GM12878 (cell line): ENCODE results near the gene PCDH1. TPM values are rescaled to one million over a fixed set of nuclear protein-coding genes. Genes with fewer than 3 reads are reported as not detected.

Experiments
- ATAC-seq: fragments of 200-7000 bp; cut with Tn5 transposase; 3 replicates; pipeline ENCODE4 v1.9.1; 2020; ENCODE audit warnings: mild to moderate bottlenecking, moderate library complexity
- BruUV-seq: library from RNA; stranded (reverse); fragments of 400-500 nt; replicated peaks from 2 replicates; lab custom pipeline; 2021; lab: Mats Ljungman, UMichigan
- CTCF ChIA-PET: fragments of 300-600 bp; sonication (Branson Sonifier 250); formaldehyde crosslinking; extraction: SDS; loops from one replicate; lab custom pipeline; 2021; ENCODE audit warnings: inconsistent platforms; lab: Yijun Ruan, JAX
- POLR2A ChIA-PET: fragments of 350-600 bp; formaldehyde crosslinking; extraction: SDS; loops from one replicate; lab custom pipeline; 2021; ENCODE audit warnings: inconsistent platforms; lab: Charles Lee
- RAD21 ChIA-PET: fragments of 300-600 bp; sonication (Branson Sonifier 250); formaldehyde crosslinking; loops from one replicate; lab custom pipeline; 2023; ENCODE audit warnings: antibody characterized with exemption; ENCODE audit not compliant: unreplicated experiment; lab: Charles Lee
- SMC1A ChIA-PET: fragments of 300-600 bp; sonication (Branson Sonifier 250); formaldehyde crosslinking; loops from one replicate; lab custom pipeline; 2023; ENCODE audit not compliant: unreplicated experiment, uncharacterized antibody; lab: Charles Lee
- DNase-seq: peaks from one replicate; pipeline ENCODE4 v3.0.0-alpha.2; 2011; ENCODE audit warnings: low read depth, low spot score
- FAIRE-seq: peaks from 3 replicates; lab custom pipeline; 2011; peaks lifted over from hg19 to GRCh38; lab: Jason Lieb, UNC
- H2AFZ ChIP-seq: 2 replicates; pipeline ENCODE4 v1.6.0; 2011; ENCODE audit warnings: low read depth, low read length, control low read depth; ENCODE audit not compliant: control insufficient read depth
- H3K27ac ChIP-seq: 2 replicates; pipeline ENCODE4 v1.5.1; 2011; ENCODE audit warnings: control low read depth; ENCODE audit not compliant: control insufficient read depth, insufficient read depth
- H3K27me3 ChIP-seq, 2 experiments: replicated peaks in 1 of 2; 2 replicates each; pipeline versions ENCODE4 v1.6.0 to v1.6.1; 2011; ENCODE audit warnings: low read length in 1 of 2; ENCODE audit not compliant: control insufficient read depth in 2 of 2, insufficient read depth in 2 of 2
- H3K36me3 ChIP-seq, 2 experiments: 2 replicates each; pipeline ENCODE4 v1.5.1; 2011; ENCODE audit warnings: low read length in 1 of 2; ENCODE audit not compliant: control insufficient read depth in 2 of 2, insufficient read depth in 2 of 2
- H3K4me1 ChIP-seq: 2 replicates; pipeline ENCODE4 v1.6.1; 2011; ENCODE audit warnings: mild to moderate bottlenecking, low read length, moderate library complexity, mixed read lengths; ENCODE audit not compliant: control insufficient read depth, insufficient read depth
- H3K4me2 ChIP-seq: 2 replicates; pipeline ENCODE4 v1.6.0; 2011; ENCODE audit warnings: control low read depth; ENCODE audit not compliant: control insufficient read depth, insufficient read depth
- H3K4me3 ChIP-seq: fragments of 200-600 bp; sonication (generic); 2 replicates; pipeline ENCODE4 v1.5.1; 2016
- H3K79me2 ChIP-seq: 2 replicates; pipeline ENCODE4 v1.6.0; 2011; ENCODE audit warnings: low read length; ENCODE audit not compliant: control insufficient read depth, insufficient read depth
- H3K9ac ChIP-seq: 2 replicates; pipeline ENCODE4 v1.8.0; 2011; ENCODE audit warnings: low read length, control low read depth, mixed read lengths; ENCODE audit not compliant: control insufficient read depth, insufficient read depth
- H3K9me3 ChIP-seq: replicated peaks from 3 replicates; pipeline ENCODE4 v1.5.1; 2011; ENCODE audit warnings: mild to moderate bottlenecking, low read length; ENCODE audit not compliant: control insufficient read depth, insufficient read depth
- H4K20me1 ChIP-seq: 2 replicates; pipeline ENCODE4 v1.6.0; 2011; ENCODE audit not compliant: control insufficient read depth, insufficient read depth
- ATF7 ChIP-seq: fragments of 450-650 bp; IDR thresholded peaks from 2 replicates; pipeline ENCODE4 v1.6.1; 2016; ENCODE audit warnings: low read depth, mild to moderate bottlenecking
- BHLHE40 ChIP-seq, 2 experiments: fragments of 450-650 bp in 1 of 2; IDR thresholded peaks; 2 replicates each; pipeline ENCODE4 v1.6.1; 2011 to 2017; ENCODE audit warnings: low read depth in 2 of 2, borderline replicate concordance in 1 of 2, improper control_type of control experiment in 1 of 2, low read length in 1 of 2, mild to moderate bottlenecking in 1 of 2
- CBX5 ChIP-seq: sonication (generic); IDR thresholded peaks from 2 replicates; pipeline ENCODE4 v1.6.1; 2016; ENCODE audit warnings: low read depth, moderate library complexity, mild to moderate bottlenecking, inconsistent platforms
- CHD2 ChIP-seq: IDR thresholded peaks from 2 replicates; pipeline ENCODE4 v1.6.1; 2011; ENCODE audit warnings: low read depth, low read length, improper control_type of control experiment, borderline replicate concordance
- EZH2 ChIP-seq: IDR thresholded peaks from 2 replicates; pipeline ENCODE4 v1.6.1; 2012; ENCODE audit warnings: low read depth, mild to moderate bottlenecking, control low read depth, inconsistent platforms, low read length, borderline replicate concordance; ENCODE audit not compliant: control insufficient read depth
- FOXM1 ChIP-seq: IDR thresholded peaks from 2 replicates; pipeline ENCODE4 v1.6.1; 2012; ENCODE audit warnings: low read depth, mild to moderate bottlenecking, inconsistent platforms, low read length, moderate library complexity
- HDAC2 ChIP-seq: fragments of 200-600 bp; sonication (generic); IDR thresholded peaks from 2 replicates; pipeline ENCODE4 v1.6.1; 2017
- IRF4 ChIP-seq: IDR thresholded peaks from 2 replicates; pipeline ENCODE4 v1.6.1; 2011; ENCODE audit warnings: low read depth, low read length
- MXI1 ChIP-seq: fragments of 150-350 bp; IDR thresholded peaks from 2 replicates; pipeline ENCODE4 v1.6.1; 2011; ENCODE audit warnings: low read depth, mild to moderate bottlenecking, inconsistent platforms, low read length, improper control_type of control experiment
- NKRF ChIP-seq: fragments of 450-650 bp; conservative IDR thresholded peaks from 2 replicates; pipeline ENCODE4 v1.6.1; 2017; ENCODE audit warnings: mild to moderate bottlenecking, moderate library complexity
- NRF1 ChIP-seq: conservative IDR thresholded peaks from 2 replicates; pipeline ENCODE4 v1.6.1; 2011; ENCODE audit warnings: mild to moderate bottlenecking, low read depth, low read length, improper control_type of control experiment
- RBBP5 ChIP-seq: fragments of 200-600 bp; sonication (generic); conservative IDR thresholded peaks from 2 replicates; pipeline ENCODE4 v1.6.1; 2016
- SMARCA5 ChIP-seq: fragments of 450-650 bp; IDR thresholded peaks from 2 replicates; pipeline ENCODE4 v1.6.1; 2017; ENCODE audit warnings: mild to moderate bottlenecking
- TCF7 ChIP-seq: IDR thresholded peaks from 2 replicates; pipeline ENCODE4 v1.6.1; 2014; ENCODE audit warnings: antibody characterized with exemption, borderline replicate concordance
- WGBS: methylation state at CpG from one replicate; pipeline ENCODE4 v1.1.6; 2016; ENCODE audit warnings: low lambda C conversion rate; ENCODE audit not compliant: insufficient replicate concordance, insufficient coverage; ENCODE audit errors: missing lambda C conversion rate; 5-methylcytosine and 5-hydroxymethylcytosine counted together
- in situ Hi-C: fragments of 300-500 bp; cut with MboI; formaldehyde crosslinking; loops from 9 replicates; pipeline ENCODE4 v1.14.3; 2018; ENCODE audit warnings: mixed read lengths
- intact Hi-C: fragments of 100-400 bp; cut with micrococcal nuclease; formaldehyde crosslinking; loops from one replicate; pipeline ENCODE4 v1.14.2; 2022; ENCODE audit not compliant: unreplicated experiment
- polyA plus RNA-seq, 11 experiments: library from polyadenylated mRNA; depleted of rRNA in 4 of 11; unstranded in 6 of 11; stranded (reverse) in 5 of 11; fragments of >200 nt; fragmentation: Nextera tagmentation in 4 of 11; fragmentation: Illumina TruSeq in 1 of 11; extraction: Ambion mirVana in 4 of 11; extraction: Trizol in 1 of 11; gene quantifications; 1 replicate in 1 of 11; 2 replicates in 10 of 11; pipeline versions ENCODE4 v1.2.1 to v1.2.3, GENCODE V29; 2011 to 2016; ENCODE audit warnings: inconsistent platforms in 2 of 11, missing spikeins in 2 of 11, low read depth in 1 of 11
- total RNA-seq, 4 experiments: library from RNA; depleted of rRNA in 3 of 4; stranded (reverse); fragments of >200 nt in 3 of 4; fragmentation: Illumina TruSeq in 1 of 4; extraction: Trizol in 1 of 4; gene quantifications; 2 replicates each; pipeline versions ENCODE4 v1.2.1 to v1.2.3, GENCODE V29; 2013 to 2021

PCDH1 gene
- total and polyA plus RNA-seq, 10 of the 15 experiments (the other 5 are each of a cell fraction or from before 2014, with no cell fraction given), result 0.07 to 0.36 (median 0.16) TPM; not detected in 7

GRCh38 chr5:141920771-141921170, 42.6 kb upstream of the PCDH1 start (continued):
- TF ChIP-seq IRF4 (no peak), BHLHE40 (IDR thresholded peaks at IDR 0.05; ENCODE audit: borderline replicate concordance in 1 of 2, low read depth in 2 of 2, low read length in 1 of 2) (no peak), CBX5 (no peak), NRF1 (no peak), ATF7 (no peak), HDAC2 (no peak)

GRCh38 chr5:141919218-141920119, 41.3 kb upstream of the PCDH1 start:
- ATAC-seq, result no peak
- no peaks in the 10 kb centered on the region for H3K27me3 ChIP-seq
- no peak overlapping the region for H3K27ac ChIP-seq
- no peaks in the 10 kb centered on the region for H3K9me3 ChIP-seq
- ChIA-PET RAD21 (no interaction called here), SMC1A (interaction anchor here (0.8 kb wide), 1 partner anchor 105 kb away, joined by 3 read pairs; no protein-coding TSS in a partner anchor), POLR2A (no interaction called here), CTCF (interaction anchor here (1.3 to 3.8 kb wide), 3 partner anchors 29 to 228 kb away, joined by 4 to 16 read pairs (median 5); no protein-coding TSS in a partner anchor)
- no peak overlapping the region for H3K4me2 ChIP-seq
- H2AFZ ChIP-seq, result no peak overlapping the region
- DNase-seq, result no peak
- in situ Hi-C loops, result no loop called here
- H3K4me1 ChIP-seq, result peaks cover 17% of the 10 kb centered on the region
- peaks cover 11% of the 10 kb centered on the region for H3K79me2 ChIP-seq
- H3K4me3 ChIP-seq, result no peak overlapping the region
- TF ChIP-seq EZH2 (no peak), CHD2 (no peak), NKRF (no peak), IRF4 (no peak), SMARCA5 (no peak), RBBP5 (no peak), FOXM1 (no peak), MXI1 (no peak), TCF7 (no peak)
- H3K36me3 ChIP-seq, result no peaks in the 10 kb centered on the region
- no TSS peak for BruUV-seq
- intact Hi-C loops, result no loop called here
- H3K9ac ChIP-seq, result no peak overlapping the region
- H4K20me1 ChIP-seq, result no peaks in the 10 kb centered on the region
- no peak for FAIRE-seq
- WGBS, result 98% methylated on average over 8 of the region's 8 CpGs
